ENCODE results near the gene CGB8. TPM values are rescaled to one million over a fixed set of nuclear protein-coding genes. Genes with fewer than 3 reads are reported as not detected.
"Not testable (repeated sequence)": the region's sequence is repeated elsewhere in the genome, so short reads cannot be mapped to it uniquely, and the experiment has no call there.

CGB8 gene
- total RNA-seq, 3 donors from 2014 or later, result not detected

DNA sequence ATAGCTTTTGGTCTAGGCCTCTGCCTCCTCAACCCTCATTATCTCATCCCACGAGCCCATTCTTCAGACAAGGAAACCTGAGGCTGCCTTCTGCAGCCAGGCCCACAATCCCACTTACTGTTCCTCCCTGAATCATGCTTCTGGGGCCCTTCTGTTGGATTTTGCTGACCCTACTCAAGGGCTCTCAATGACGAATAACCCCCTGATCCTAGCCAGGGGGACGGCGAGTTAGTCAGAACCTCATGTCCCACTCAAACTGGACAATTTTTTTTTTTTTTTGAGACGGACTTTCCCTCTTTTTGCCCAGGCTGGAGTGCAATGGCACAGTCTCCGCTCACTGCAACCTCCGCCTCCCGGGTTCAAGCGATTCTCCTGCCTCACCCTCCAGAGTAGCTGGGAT, 26.8 kb downstream of the CGB8 start:
- no peak for DNase-seq (ENCODE audit: low spot score in 2 of 2)
- Histone ChIP-seq H3K4me3 (no peak overlapping the region), H3K4me1 (peaks cover 0 to 6% of the 10 kb centered on the region in 2 donors), H3K9me3 (no peaks in the 10 kb centered on the region), H3K27ac (no peak overlapping the region), H3K36me3 (no peaks in the 10 kb centered on the region), H3K27me3 (no peaks in the 10 kb centered on the region)
- intact Hi-C loops (cut with DNase I; ENCODE audit: low total_unique reads), result no loop called here
- TF ChIP-seq POLR2A (IDR thresholded peaks at IDR 0.05) (no peak), POLR2AphosphoS5 (IDR thresholded peaks at IDR 0.05) (no peak)
- TF ChIP-seq, protein P1, sequence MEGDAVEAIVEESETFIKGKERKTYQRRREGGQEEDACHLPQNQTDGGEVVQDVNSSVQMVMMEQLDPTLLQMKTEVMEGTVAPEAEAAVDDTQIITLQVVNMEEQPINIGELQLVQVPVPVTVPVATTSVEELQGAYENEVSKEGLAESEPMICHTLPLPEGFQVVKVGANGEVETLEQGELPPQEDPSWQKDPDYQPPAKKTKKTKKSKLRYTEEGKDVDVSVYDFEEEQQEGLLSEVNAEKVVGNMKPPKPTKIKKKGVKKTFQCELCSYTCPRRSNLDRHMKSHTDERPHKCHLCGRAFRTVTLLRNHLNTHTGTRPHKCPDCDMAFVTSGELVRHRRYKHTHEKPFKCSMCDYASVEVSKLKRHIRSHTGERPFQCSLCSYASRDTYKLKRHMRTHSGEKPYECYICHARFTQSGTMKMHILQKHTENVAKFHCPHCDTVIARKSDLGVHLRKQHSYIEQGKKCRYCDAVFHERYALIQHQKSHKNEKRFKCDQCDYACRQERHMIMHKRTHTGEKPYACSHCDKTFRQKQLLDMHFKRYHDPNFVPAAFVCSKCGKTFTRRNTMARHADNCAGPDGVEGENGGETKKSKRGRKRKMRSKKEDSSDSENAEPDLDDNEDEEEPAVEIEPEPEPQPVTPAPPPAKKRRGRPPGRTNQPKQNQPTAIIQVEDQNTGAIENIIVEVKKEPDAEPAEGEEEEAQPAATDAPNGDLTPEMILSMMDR (IDR thresholded peaks at IDR 0.05), result no peak

- H3K4me1 ChIP-seq, result peaks cover 0 to 6% of the 10 kb centered on the region in 2 donors
- TF ChIP-seq, protein P1 (IDR thresholded peaks at IDR 0.05), result no peak
- TF ChIP-seq POLR2AphosphoS5 (IDR thresholded peaks at IDR 0.05), result no peak
- no peak for TF ChIP-seq POLR2A (IDR thresholded peaks at IDR 0.05)
- no peak overlapping the region for H3K27ac ChIP-seq
- H3K9me3 ChIP-seq, result no peaks in the 10 kb centered on the region
- intact Hi-C loops (cut with DNase I; ENCODE audit: low total_unique reads), result no loop called here
- H3K27me3 ChIP-seq, result no peaks in the 10 kb centered on the region
- H3K4me3 ChIP-seq, result no peak overlapping the region
- H3K36me3 ChIP-seq, result no peaks in the 10 kb centered on the region
- no peak for DNase-seq (ENCODE audit: low spot score in 2 of 2)
Measured at GRCh38 chr19:49020931-49021895, 27.7 kb downstream of the CGB8 start.

DNA sequence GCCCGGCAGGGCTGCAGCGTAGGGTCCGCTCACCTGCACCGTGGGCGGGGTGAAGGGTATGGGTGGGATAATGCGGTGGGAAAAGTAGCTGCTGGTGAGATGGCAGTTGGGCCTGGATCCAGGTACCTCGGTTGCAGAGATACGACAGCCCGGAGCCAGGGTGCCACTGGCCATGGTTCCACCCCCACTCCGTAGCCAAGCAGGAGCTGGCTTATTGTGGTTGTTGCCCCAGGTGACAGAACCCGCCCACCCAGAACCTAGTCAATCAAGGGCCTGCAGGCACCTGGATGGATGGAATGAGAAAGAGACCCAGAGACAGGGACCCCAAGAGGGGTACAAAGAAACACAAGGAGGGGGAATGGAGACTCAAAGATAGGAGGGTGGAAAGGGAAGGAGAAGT, 28.6 kb downstream of the CGB8 start:
- DNase-seq (ENCODE audit: low spot score in 2 of 2), result no peak
- Histone ChIP-seq H3K27me3 (no peaks in the 10 kb centered on the region), H3K36me3 (no peaks in the 10 kb centered on the region), H3K4me3 (no peak overlapping the region), H3K27ac (no peak overlapping the region), H3K4me1 (peaks cover 0 to 6% of the 10 kb centered on the region in 2 donors), H3K9me3 (no peaks in the 10 kb centered on the region)
- TF ChIP-seq POLR2AphosphoS5 (IDR thresholded peaks at IDR 0.05), result no peak
- TF ChIP-seq POLR2A (IDR thresholded peaks at IDR 0.05), result no peak
- TF ChIP-seq, protein P1 (IDR thresholded peaks at IDR 0.05), result no peak
- intact Hi-C loops (cut with DNase I; ENCODE audit: low total_unique reads), result no loop called here

- no peak overlapping the region for H3K27ac ChIP-seq
- H3K27me3 ChIP-seq, result no peaks in the 10 kb centered on the region
- peaks cover 4% of the 10 kb centered on the region for H3K36me3 ChIP-seq
- H3K9me3 ChIP-seq, result no peaks in the 10 kb centered on the region
- H3K4me1 ChIP-seq, result peaks cover 0 to 6% of the 10 kb centered on the region in 2 donors
- TF ChIP-seq POLR2AphosphoS5 (IDR thresholded peaks at IDR 0.05) (no peak), POLR2A (IDR thresholded peaks at IDR 0.05) (no peak)
- TF ChIP-seq, protein P1 (IDR thresholded peaks at IDR 0.05), result peak in 1 of 3 donors; percentile 9
- intact Hi-C loops (cut with DNase I; ENCODE audit: low total_unique reads), result no loop called here
- peak overlapping the region; percentile 43 to 70 (median 56) for H3K4me3 ChIP-seq
- DNase-seq (ENCODE audit: low spot score in 2 of 2), result peak in 1 of 2 donors; percentile 57
Measured at GRCh38 chr19:49019242-49019932, 29.5 kb downstream of the CGB8 start.

DNA sequence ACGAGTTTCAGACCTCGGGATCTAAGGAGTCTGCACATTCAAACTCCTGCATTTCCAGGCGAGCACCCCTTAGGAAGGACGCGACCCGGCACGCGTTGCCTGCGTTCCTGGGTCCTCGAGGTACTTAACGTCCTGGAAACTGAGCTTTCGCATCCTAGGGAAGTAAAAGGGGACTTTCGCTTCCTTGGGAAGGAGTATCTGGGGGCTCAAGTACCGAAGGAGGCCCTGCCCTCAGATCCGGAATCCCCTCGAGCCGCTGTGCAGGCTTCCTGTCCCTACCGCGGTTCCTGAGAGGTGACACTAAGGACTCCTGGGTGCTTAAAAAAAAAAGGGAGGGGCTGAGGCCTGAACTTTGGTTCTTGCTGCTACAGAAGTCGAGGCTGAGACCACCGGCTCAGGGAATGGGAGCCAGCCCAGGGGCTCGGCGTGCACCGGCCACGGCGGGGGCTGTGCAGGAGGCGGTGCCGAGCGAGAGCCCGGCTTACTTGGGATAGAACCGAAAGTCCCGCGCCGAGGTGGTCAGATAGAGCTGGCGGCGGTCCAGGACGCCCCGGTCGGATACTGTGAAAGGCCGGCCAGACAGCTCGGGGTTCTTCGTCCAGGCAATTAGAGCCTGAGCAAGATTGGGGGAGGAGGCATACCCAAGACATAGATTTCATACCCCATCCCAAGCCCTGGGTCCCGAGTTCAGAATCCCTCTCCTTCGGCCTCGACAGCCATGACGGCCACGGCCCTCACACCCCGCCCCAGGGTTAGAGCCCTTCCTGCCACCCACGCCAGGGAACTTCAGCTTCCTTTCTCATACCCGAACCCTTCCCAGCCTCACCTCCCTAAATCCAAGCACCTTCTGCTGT, 30.3 kb downstream of the CGB8 start:
- H3K27ac ChIP-seq; H3K9me3 ChIP-seq; H3K36me3 ChIP-seq; H3K27me3 ChIP-seq; intact Hi-C loops (cut with DNase I; ENCODE audit: low total_unique reads); DNase-seq (ENCODE audit: low spot score in 2 of 2); H3K4me1 ChIP-seq: not testable (repeated sequence)
- H3K4me3 ChIP-seq, result peak overlapping the region; percentile 43 to 70 (median 56)

All from breast epithelium (tissue), 4 donors.